ENCODE data around the gene ASPHD2.

GRCh38 chr22:26486394-26486793 is 57.3 kb downstream of the ASPHD2 start:
- TF ChIP-seq, protein P1, sequence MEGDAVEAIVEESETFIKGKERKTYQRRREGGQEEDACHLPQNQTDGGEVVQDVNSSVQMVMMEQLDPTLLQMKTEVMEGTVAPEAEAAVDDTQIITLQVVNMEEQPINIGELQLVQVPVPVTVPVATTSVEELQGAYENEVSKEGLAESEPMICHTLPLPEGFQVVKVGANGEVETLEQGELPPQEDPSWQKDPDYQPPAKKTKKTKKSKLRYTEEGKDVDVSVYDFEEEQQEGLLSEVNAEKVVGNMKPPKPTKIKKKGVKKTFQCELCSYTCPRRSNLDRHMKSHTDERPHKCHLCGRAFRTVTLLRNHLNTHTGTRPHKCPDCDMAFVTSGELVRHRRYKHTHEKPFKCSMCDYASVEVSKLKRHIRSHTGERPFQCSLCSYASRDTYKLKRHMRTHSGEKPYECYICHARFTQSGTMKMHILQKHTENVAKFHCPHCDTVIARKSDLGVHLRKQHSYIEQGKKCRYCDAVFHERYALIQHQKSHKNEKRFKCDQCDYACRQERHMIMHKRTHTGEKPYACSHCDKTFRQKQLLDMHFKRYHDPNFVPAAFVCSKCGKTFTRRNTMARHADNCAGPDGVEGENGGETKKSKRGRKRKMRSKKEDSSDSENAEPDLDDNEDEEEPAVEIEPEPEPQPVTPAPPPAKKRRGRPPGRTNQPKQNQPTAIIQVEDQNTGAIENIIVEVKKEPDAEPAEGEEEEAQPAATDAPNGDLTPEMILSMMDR (IDR thresholded peaks at IDR 0.05; ENCODE audit: low read depth, low read length, poor library complexity, severe bottlenecking) = no peak
- TF ChIP-seq EZH2phosphoT487 (IDR thresholded peaks at IDR 0.05; ENCODE audit: borderline replicate concordance, low read length) = no peak

All from DOHH2 (cell line).